Fibroblast of skin of right quadriceps (primary cell): ENCODE measurements around the gene MCF2L2.

Experiments
- DNase-seq: peaks from one replicate; pipeline ENCODE4 v3.0.0-alpha.2; 2013

Gene MCF2L2

DNA sequence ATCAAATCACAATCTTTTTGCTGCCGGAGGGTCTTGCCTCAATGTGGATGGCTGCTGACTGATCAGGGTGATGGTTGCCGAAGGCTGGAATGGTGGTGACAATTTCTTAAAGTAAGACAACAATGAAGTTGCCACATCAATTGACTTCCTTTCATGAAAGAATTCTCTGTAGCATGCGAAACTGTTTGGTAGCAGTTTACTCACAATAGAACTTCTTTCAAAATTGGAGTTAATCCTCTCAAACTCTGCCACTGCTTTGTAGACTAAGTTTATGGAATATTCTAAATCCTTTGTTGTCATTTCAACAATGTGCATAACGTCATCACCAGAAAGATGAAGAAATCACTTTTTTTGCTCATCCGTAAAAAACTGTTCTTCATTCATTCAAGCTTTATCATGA lies 109.5 kb downstream of the MCF2L2 start:
- no peak for DNase-seq

- peak; percentile 49 for DNase-seq
Observed at GRCh38 chr3:183317886-183318865, 110.2 kb downstream of the MCF2L2 start.

DNA sequence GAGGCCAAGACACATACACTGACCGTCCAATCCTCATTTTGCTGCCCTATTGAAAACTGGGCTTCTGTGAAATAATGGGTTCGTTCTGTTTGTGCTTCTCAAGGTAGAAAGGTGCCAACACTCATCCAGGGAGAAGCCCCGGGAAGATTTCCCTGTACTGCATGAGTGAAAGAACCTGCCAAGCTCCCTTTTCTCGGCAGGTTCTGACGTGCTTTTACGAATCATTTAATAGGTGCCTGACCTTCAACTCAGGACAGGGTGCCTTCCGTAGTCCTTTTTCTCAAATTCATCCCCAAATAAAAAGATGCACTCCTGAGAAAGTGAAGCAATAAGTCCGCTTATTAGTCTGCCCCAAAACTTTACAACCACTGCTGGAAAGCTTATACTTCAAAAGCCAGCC lies 111.1 kb downstream of the MCF2L2 start:
- DNase-seq = no peak

DNA sequence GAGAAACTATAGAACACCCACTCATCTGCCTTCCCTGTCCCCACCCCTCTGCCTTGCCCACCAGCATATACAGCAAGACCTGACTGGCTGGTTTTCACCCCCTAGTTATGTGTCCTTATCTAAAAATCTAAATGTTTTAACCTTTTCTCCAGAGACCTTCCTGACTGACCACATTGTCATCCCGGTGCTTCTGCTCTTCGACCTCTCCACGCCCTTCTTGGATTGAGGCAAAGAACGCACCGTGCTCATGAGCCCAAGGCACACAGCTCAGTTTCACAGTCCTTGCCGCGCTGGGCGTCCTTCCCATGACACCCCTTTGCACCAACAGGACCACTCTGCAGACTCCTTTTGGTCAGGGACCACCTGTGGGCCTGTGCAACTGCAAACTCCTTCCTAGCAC lies 112.7 kb downstream of the MCF2L2 start:
- no peak for DNase-seq

DNA sequence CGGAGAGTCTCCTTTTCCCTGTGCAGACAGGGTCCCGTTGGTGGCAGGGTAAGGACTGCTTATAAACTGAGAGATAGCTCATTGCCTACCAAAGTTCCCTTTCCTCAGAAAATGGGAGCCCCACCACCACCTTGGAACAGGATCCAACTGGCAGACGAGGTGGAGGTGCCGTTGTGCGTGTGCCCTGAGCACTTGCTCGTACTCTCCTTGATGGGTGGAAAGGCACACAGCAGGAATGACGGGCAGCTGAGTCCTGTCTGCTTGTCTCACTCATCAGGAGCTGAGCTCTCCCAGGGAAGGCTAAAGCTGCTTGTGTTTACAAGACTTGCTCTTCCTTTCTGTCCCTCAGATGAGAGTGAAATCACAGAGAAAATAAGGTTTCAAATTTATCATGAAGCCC lies 114.7 kb downstream of the MCF2L2 start:
- no peak for DNase-seq

DNA sequence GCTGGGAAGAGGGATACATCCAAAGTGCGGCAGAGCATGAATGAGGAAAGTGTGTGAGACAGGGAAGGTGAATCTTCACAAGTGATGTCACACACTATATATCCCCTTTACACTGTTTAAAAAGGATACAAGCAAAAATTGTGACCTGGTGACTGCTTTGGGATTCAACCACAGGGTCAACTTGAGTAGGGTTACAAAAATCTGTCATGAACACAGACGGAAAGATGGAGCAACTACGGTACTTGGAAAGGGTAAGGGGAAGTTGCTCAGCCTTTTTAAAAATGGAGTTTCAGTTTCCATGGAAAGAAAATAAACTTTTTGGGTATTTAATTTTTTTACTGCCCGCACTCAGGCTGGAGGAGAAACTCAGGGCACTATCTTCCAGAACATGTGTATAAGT lies 115.1 kb downstream of the MCF2L2 start:
- DNase-seq = no peak

- no peak for DNase-seq
Observed at GRCh38 chr3:183312433-183312832, 116.0 kb downstream of the MCF2L2 start.

- no peak for DNase-seq
Observed at GRCh38 chr3:183310936-183311335, 117.5 kb downstream of the MCF2L2 start.

DNA sequence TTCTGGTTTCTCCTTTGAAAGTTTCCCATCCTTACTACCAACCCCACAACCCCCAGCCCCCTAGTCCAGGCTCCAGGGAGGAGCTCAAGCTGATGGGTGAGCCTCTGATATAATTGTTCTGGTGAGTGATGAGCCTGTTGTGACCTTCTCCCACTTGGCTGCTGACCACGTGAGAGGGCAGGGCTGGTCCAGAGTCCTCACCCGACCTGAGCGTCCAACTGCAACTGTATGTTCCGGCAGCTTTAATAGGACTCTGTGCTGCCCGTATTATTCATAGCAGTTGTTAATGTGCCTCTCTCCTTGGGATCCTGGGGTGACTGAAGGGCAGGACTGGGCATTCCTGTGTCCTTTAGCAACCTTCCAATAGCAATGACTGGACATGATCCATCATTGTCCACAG lies 119.1 kb downstream of the MCF2L2 start:
- no peak for DNase-seq

DNA sequence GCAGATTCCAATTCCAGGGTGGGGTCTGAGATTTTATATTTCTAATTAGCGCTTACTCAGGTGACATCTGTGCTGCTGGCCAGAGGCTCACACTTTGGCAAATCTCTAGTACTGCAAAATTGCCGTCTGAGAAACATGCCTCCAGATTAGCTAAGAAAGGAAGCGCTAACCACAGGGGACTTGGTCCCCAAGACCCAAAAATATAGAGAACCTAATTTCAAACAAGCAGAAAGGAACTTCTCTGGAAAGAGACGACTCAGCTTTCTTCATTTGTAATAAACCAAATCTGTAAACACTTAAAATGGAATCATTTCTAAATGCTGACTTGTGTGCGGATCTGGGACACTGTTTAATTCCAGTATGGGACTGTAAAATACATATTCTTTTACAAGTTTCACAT lies 119.7 kb downstream of the MCF2L2 start:
- no peak for DNase-seq

GRCh38 chr3:183307749-183308148 lies 120.7 kb downstream of the MCF2L2 start:
- no peak for DNase-seq

DNA sequence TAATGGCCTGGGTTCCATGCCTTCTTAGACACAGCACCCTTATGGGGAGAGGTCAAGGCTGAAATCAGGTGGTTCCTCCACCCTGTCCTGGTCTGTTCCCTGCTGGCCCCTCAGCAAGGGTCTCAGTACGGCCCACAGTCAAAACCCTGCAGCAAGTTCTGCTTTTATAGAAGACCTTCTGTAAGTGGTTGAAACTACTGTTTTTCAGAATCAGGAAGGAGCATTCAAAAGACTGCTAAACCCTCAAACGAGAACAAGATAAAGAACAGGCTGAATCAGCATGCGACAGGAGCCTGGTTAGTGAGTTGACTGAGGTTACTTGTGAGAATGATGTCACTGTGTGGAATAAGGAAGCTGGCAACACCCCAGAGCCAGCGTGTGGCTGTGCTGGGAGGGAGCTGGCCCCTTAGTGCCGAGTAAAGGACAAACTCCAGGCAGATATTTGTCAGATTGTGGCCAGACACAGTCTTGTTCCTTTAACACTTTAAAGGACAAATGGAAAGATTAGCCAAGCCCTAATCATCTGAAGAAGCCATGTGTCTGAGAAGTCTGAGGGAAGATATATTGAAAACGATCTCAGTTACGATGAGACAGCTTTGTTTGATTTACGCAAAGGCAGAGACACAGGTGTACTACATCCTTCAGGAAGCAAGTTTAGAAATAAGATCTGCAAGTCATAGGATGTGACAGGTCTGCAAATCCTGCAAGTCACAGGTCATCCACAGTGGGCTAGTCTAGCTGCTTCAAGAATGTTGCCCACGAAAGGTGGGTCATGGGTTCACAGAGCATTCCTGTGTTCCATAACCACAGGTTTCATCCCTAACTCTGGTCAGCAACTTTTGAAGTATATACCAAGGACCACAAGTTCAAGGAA lies 121.4 kb downstream of the MCF2L2 start:
- DNase-seq = peak; percentile 50

DNA sequence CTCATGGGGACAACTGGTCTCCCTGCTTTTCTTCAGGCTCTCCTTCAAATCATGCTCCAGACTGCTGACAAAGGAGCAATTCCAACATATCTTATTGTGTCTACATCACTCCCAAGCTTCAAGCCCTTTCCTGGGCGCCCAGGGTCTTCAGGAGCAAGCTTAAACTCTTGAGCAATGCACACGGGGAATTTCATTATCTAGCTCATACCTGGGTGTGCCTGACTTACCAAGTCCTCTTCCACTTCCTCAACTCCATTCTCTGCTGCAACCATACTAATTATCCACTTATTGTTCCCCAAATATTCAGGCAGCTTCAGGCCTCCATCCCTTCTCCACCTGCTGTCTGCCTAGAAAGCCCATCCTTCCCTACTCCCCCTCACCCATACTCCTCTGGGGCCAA lies 124.7 kb downstream of the MCF2L2 start:
- DNase-seq = no peak

- no peak for DNase-seq
Observed at GRCh38 chr3:183301937-183302580, 126.4 kb downstream of the MCF2L2 start.

- peak; percentile 57 for DNase-seq
Observed at GRCh38 chr3:183300996-183301562, 127.3 kb downstream of the MCF2L2 start.

- DNase-seq = no peak
Observed at GRCh38 chr3:183299976-183300375, 128.4 kb downstream of the MCF2L2 start.

DNA sequence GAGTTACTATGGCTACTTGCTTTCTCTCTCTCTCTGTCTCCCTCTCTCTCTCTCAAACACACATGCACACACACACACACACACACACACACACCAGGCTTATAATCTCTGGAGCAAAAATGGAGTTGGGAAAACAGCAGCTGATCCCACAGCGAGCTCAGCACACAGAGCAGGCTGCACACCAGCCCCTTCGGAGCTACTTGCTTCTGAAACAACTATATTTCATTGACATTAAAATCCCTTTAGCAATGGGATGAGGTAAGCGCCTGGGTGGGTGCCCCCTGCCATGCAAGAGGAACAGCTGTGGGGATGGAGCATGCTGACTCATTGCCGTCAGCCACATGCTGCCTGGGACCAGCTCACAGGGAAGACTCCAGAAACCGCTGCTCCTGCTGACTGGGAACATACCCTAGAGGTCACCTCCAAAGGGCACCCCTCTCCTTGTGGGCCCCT lies 129.7 kb downstream of the MCF2L2 start:
- peak; percentile 87 for DNase-seq

GRCh38 chr3:183296944-183297343 lies 131.5 kb downstream of the MCF2L2 start:
- no peak for DNase-seq

GRCh38 chr3:183295211-183295610 lies 133.2 kb downstream of the MCF2L2 start:
- peak; percentile 79 for DNase-seq

DNA sequence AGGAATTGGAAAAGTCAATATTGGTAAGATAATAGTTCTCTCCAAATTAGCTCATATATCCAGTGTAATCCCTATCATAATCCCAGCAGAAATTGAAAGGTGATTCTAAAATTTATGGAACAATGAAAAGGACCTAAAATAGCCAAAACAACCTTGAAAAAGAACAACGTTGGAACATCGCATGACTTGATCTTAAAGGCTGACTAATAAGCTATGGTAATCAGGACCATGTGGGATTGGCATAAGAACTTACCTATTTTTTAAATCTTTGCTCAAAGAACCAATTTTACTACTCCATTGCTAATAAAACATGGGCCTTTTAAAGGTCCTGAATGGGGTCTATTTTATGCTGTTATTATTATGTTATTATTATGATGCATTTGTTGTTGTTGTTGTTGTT lies 134.5 kb downstream of the MCF2L2 start:
- DNase-seq = no peak

DNA sequence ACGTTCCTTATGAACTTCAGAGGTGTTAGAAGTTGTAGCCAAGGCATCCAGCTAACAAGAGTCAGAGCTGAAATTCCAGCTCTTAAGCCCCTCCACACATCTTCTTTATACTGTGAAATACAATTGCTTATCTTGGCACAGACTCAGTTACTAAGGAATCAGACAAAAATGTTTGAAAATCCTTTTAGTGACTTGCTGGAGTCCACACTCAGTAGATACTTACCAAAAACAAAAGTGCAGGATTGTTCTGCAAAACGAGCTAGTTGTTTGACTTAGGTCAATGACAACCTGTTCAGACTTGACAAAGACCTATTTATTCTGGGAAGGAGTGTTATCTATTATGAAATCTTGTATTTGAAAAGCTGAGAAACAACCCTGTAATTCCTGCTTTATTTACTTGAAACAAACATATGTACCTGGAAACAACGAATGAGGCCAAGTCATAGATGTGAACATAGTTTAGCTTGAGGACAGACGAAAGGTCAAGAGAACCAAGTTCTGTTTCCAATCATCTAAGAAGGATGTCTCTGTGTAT lies 136.9 kb downstream of the MCF2L2 start:
- DNase-seq = peak; percentile 74

DNA sequence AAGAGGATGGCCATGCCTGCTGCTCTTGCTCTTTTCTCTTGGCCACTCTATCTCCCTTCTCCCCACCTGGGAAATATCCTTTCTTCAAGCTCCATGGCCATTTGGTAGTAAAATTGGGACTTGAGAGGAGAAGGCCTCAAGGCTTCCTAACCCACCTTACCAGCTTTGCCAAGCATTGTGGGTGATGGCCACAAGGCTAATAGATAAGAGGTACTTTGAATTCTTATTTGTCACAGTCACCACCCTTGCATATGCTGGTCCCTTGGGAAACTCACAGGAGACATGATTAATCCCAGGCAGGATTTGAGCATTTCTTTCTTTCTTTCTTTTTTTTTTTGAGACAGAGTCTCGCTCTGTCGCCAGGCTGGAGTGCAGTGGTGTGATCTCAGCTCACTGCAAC lies 138.2 kb downstream of the MCF2L2 start:
- no peak for DNase-seq

GRCh38 chr3:183288117-183288516 lies 140.3 kb downstream of the MCF2L2 start:
- no peak for DNase-seq
